K562 (cell line): ENCODE data around the gene TRIM25. TPM values are rescaled to one million over a fixed set of nuclear protein-coding genes. Genes with fewer than 3 reads are reported as not detected.

ENCODE experiments used
- CHD4 ChIP-seq: fragments of 200-600 bp; sonication (generic); IDR thresholded peaks from 3 replicates; pipeline ENCODE4 v1.6.1; 2012; ENCODE audit warnings: low read depth, mild to moderate bottlenecking, mixed read lengths, low read length, inconsistent platforms; ENCODE audit not compliant: insufficient read depth, insufficient replicate concordance, poor library complexity, severe bottlenecking
- CHD7 ChIP-seq: fragments of 200-600 bp; sonication (generic); IDR thresholded peaks from one replicate; pipeline ENCODE4 v1.6.1; 2012; ENCODE audit warnings: mild to moderate bottlenecking, low read depth, low read length, inconsistent platforms
- FOXP1 ChIP-seq: sonication (generic); formaldehyde crosslinking; IDR thresholded peaks from 2 replicates; pipeline ENCODE4 v1.8.0; 2022; ENCODE audit warnings: mild to moderate bottlenecking, missing genetic modification reagents
- GMEB1 ChIP-seq: fragments of 250-450 bp; sonication (Bioruptor Pico); IDR thresholded peaks from 2 replicates; pipeline ENCODE4 v1.4.0; 2020; ENCODE audit warnings: mild to moderate bottlenecking
- HDAC2 ChIP-seq: fragments of 450-650 bp; IDR thresholded peaks from 2 replicates; pipeline ENCODE4 v1.6.1; 2016; ENCODE audit warnings: mild to moderate bottlenecking
- HDAC6 ChIP-seq: IDR thresholded peaks from 2 replicates; pipeline ENCODE4 v1.6.1; 2012; ENCODE audit warnings: low read depth, mild to moderate bottlenecking, control low read depth, inconsistent platforms, low read length, moderate library complexity
- JUND ChIP-seq, 2 experiments: IDR thresholded peaks; 2 replicates in 1 of 2; 3 replicates in 1 of 2; pipeline ENCODE4 v1.6.1; 2011; ENCODE audit warnings: borderline replicate concordance in 2 of 2, low read depth in 2 of 2, low read length in 2 of 2, improper control_type of control experiment in 1 of 2, missing biosample characterization in 1 of 2, missing genetic modification characterization in 1 of 2, missing genetic modification reagents in 1 of 2
- LEF1 ChIP-seq: fragments of 450-650 bp; IDR thresholded peaks from 2 replicates; pipeline ENCODE4 v1.6.1; 2016; ENCODE audit warnings: mild to moderate bottlenecking
- PHB2 ChIP-seq: fragments of 450-650 bp; IDR thresholded peaks from 2 replicates; pipeline ENCODE4 v1.6.1; 2017; ENCODE audit warnings: low read depth
- SMAD3 ChIP-seq: fragments of 450-650 bp; formaldehyde crosslinking; conservative IDR thresholded peaks from 2 replicates; pipeline ENCODE4 v1.4.0; 2020; ENCODE audit warnings: mild to moderate bottlenecking
- polyA plus RNA-seq, 8 experiments: library from polyadenylated mRNA; depleted of rRNA in 4 of 8; stranded (reverse) in 5 of 8; unstranded in 3 of 8; fragments of >200 nt; fragmentation: Nextera tagmentation in 2 of 8; fragmentation: Illumina TruSeq in 1 of 8; extraction: Ambion mirVana in 2 of 8; extraction: Trizol in 1 of 8; gene quantifications; 2 replicates each; pipeline versions ENCODE4 v1.2.1 to v1.2.3, GENCODE V29; 2011 to 2014; ENCODE audit warnings: inconsistent platforms in 1 of 8, missing spikeins in 1 of 8
- total RNA-seq, 7 experiments: library from RNA; depleted of rRNA in 6 of 7; stranded (reverse); fragments of >200 nt in 6 of 7; fragmentation: Illumina TruSeq in 2 of 7; extraction: Trizol in 2 of 7; gene quantifications; 2 replicates each; pipeline versions ENCODE4 v1.2.1 to v1.2.3, GENCODE V29; 2011 to 2021; ENCODE audit warnings: low replicate concordance in 1 of 7

TRIM25 gene
- total and polyA plus RNA-seq, 9 of the 15 experiments (the other 6 are each of a cell fraction or from before 2014, with no cell fraction given) = 5.9 to 49.5 (median 24.5) TPM

GRCh38 chr17:56909742-56910508 is 3.9 kb downstream of the TRIM25 start (continued):
- TF ChIP-seq CHD7 (no peak), CHD4 (no peak), SMAD3 (CRISPR knock-in tag) (peak; percentile 77; the same call in 1 of the 2 replicates), LEF1 (peak; percentile 66), GMEB1 (CRISPR knock-in tag) (no peak), HDAC2 (peak; percentile 84), JUND (IDR thresholded peaks at IDR 0.05; ENCODE audit: borderline replicate concordance, low read depth, low read length) (peak; percentile 61; the same call in 1 of the 2 replicates), JUND (tag; IDR thresholded peaks at IDR 0.05; ENCODE audit: borderline replicate concordance, low read depth, low read length) (peak; percentile 54; the same call in 1 of the 3 replicates), PHB2 (no peak), FOXP1 (no peak), HDAC6 (no peak)
